Stimulated activated naive B cell treated with anti-CD40 and anti-IgM and Interleukin-4, amounts not matched to agents 10 μg/mL and 1 μg/mL and 100 μg/mL, for 72 hours (primary cell): ENCODE measurements around the gene TTC29.
A peak's percentile ranks its signal among the peaks of the same experiment; 100 is the strongest.

Experiments
- ATAC-seq, 2 donors: fragments of 150-1000 bp; cut with Tn5 transposase; replicated peaks; 2 replicates each; pipeline ENCODE4 v1.10.0; 2021; ENCODE audit warnings: moderate library complexity in 1 of 2
- DNase-seq: peaks from one replicate; pipeline ENCODE4 v3.0.0; 2021
- H3K27ac Mint-ChIP-seq: one replicate; pipeline ENCODE4 v1.8.0; 2022; ENCODE audit warnings: mild to moderate bottlenecking, mixed read lengths
- H3K27me3 Mint-ChIP-seq, 2 donors: one replicate each; pipeline ENCODE4 v1.8.0; 2022; ENCODE audit warnings: mixed read lengths in 2 of 2
- H3K36me3 Mint-ChIP-seq, 2 donors: one replicate each; pipeline ENCODE4 v1.8.0; 2022; ENCODE audit warnings: mixed read lengths in 2 of 2, mild to moderate bottlenecking in 1 of 2
- H3K4me1 Mint-ChIP-seq, 2 donors: one replicate each; pipeline ENCODE4 v1.8.0; 2022; ENCODE audit warnings: mixed read lengths in 2 of 2, mild to moderate bottlenecking in 1 of 2
- H3K4me3 Mint-ChIP-seq, 2 donors: one replicate each; pipeline ENCODE4 v1.8.0; 2022; ENCODE audit warnings: mild to moderate bottlenecking in 2 of 2, mixed read lengths in 2 of 2, moderate library complexity in 1 of 2
- H3K9me3 Mint-ChIP-seq, 2 donors: one replicate each; pipeline ENCODE4 v1.8.0; 2022; ENCODE audit warnings: mixed read lengths in 2 of 2, mild to moderate bottlenecking in 1 of 2

TTC29 gene

GRCh38 chr4:146932116-146932515 is 13.5 kb downstream of the TTC29 start:
- no peak for DNase-seq
- Mint-ChIP-seq H3K9me3 (peaks cover 0 to 1% of the 10 kb centered on the region in 2 donors), H3K36me3 (no peaks in the 10 kb centered on the region), H3K27ac (no peak overlapping the region), H3K4me1 (no peaks in the 10 kb centered on the region), H3K27me3 (peaks cover 8 to 17% of the 10 kb centered on the region in 2 donors), H3K4me3 (no peak overlapping the region)
- no peak for ATAC-seq

- DNase-seq: no peak
- no peak for ATAC-seq
- Mint-ChIP-seq H3K9me3 (peaks cover 0 to 1% of the 10 kb centered on the region in 2 donors), H3K4me3 (no peak overlapping the region), H3K4me1 (no peaks in the 10 kb centered on the region), H3K27ac (no peak overlapping the region), H3K36me3 (no peaks in the 10 kb centered on the region), H3K27me3 (peaks cover 8 to 17% of the 10 kb centered on the region in 2 donors)
Measured at GRCh38 chr4:146930673-146931072, 15.0 kb downstream of the TTC29 start.

GRCh38 chr4:146927695-146928094 is 18.0 kb downstream of the TTC29 start:
- H3K4me1 Mint-ChIP-seq: no peaks in the 10 kb centered on the region
- no peaks in the 10 kb centered on the region for H3K36me3 Mint-ChIP-seq
- peaks cover 0 to 5% of the 10 kb centered on the region in 2 donors for H3K27me3 Mint-ChIP-seq
- no peaks in the 10 kb centered on the region for H3K9me3 Mint-ChIP-seq
- DNase-seq (no peak), ATAC-seq (no peak)
- no peak overlapping the region for H3K4me3 Mint-ChIP-seq
- no peak overlapping the region for H3K27ac Mint-ChIP-seq

- no peaks in the 10 kb centered on the region for H3K4me1 Mint-ChIP-seq
- no peak overlapping the region for H3K27ac Mint-ChIP-seq
- H3K36me3 Mint-ChIP-seq: no peaks in the 10 kb centered on the region
- ATAC-seq: peak in 1 of 2 donors; percentile 38
- DNase-seq: no peak
- H3K27me3 Mint-ChIP-seq: peaks cover 0 to 12% of the 10 kb centered on the region in 2 donors
- H3K4me3 Mint-ChIP-seq: no peak overlapping the region
- H3K9me3 Mint-ChIP-seq: no peaks in the 10 kb centered on the region
Measured at GRCh38 chr4:146916479-146917076, 29.1 kb downstream of the TTC29 start.

GRCh38 chr4:146915132-146915531 is 30.5 kb downstream of the TTC29 start:
- no peaks in the 10 kb centered on the region for H3K9me3 Mint-ChIP-seq
- no peak overlapping the region for H3K4me3 Mint-ChIP-seq
- no peak for ATAC-seq
- no peak for DNase-seq
- no peaks in the 10 kb centered on the region for H3K36me3 Mint-ChIP-seq
- H3K27me3 Mint-ChIP-seq: peaks cover 9 to 18% of the 10 kb centered on the region in 2 donors
- H3K4me1 Mint-ChIP-seq: no peaks in the 10 kb centered on the region
- no peak overlapping the region for H3K27ac Mint-ChIP-seq

GRCh38 chr4:146900295-146900694 is 45.4 kb downstream of the TTC29 start:
- no peak overlapping the region for H3K27ac Mint-ChIP-seq
- ATAC-seq (no peak), DNase-seq (no peak)
- no peak overlapping the region for H3K4me3 Mint-ChIP-seq
- no peaks in the 10 kb centered on the region for H3K4me1 Mint-ChIP-seq
- peaks cover 15% of the 10 kb centered on the region in 2 donors for H3K27me3 Mint-ChIP-seq
- H3K9me3 Mint-ChIP-seq: no peaks in the 10 kb centered on the region
- H3K36me3 Mint-ChIP-seq: no peaks in the 10 kb centered on the region

GRCh38 chr4:146890301-146890700 is 55.4 kb downstream of the TTC29 start:
- H3K4me1 Mint-ChIP-seq: no peaks in the 10 kb centered on the region
- peaks cover 2 to 3% of the 10 kb centered on the region in 2 donors for H3K9me3 Mint-ChIP-seq
- H3K36me3 Mint-ChIP-seq: no peaks in the 10 kb centered on the region
- DNase-seq: no peak
- H3K27me3 Mint-ChIP-seq: peaks cover 0 to 6% of the 10 kb centered on the region in 2 donors
- no peak overlapping the region for H3K4me3 Mint-ChIP-seq
- no peak for ATAC-seq
- H3K27ac Mint-ChIP-seq: no peak overlapping the region

- no peak for ATAC-seq
- H3K9me3 Mint-ChIP-seq: peaks cover 0 to 3% of the 10 kb centered on the region in 2 donors
Measured at GRCh38 chr4:146883070-146883469, 62.6 kb downstream of the TTC29 start.

GRCh38 chr4:146857298-146857697 is 88.4 kb downstream of the TTC29 start:
- no peaks in the 10 kb centered on the region for H3K4me1 Mint-ChIP-seq
- no peak overlapping the region for H3K27ac Mint-ChIP-seq
- H3K9me3 Mint-ChIP-seq: no peaks in the 10 kb centered on the region
- ATAC-seq (no peak), DNase-seq (no peak)
- peaks cover 0 to 3% of the 10 kb centered on the region in 2 donors for H3K27me3 Mint-ChIP-seq
- no peak overlapping the region for H3K4me3 Mint-ChIP-seq
- H3K36me3 Mint-ChIP-seq: no peaks in the 10 kb centered on the region

More at GRCh38 chr4:146883070-146883469, 62.6 kb downstream of the TTC29 start:
- Mint-ChIP-seq H3K4me3 (no peak overlapping the region), H3K36me3 (no peaks in the 10 kb centered on the region), H3K4me1 (no peaks in the 10 kb centered on the region), H3K27me3 (no peaks in the 10 kb centered on the region), H3K27ac (no peak overlapping the region)
- no peak for DNase-seq

GRCh38 chr4:146855761-146856160 is 89.9 kb downstream of the TTC29 start:
- no peak for ATAC-seq
- H3K9me3 Mint-ChIP-seq: no peaks in the 10 kb centered on the region
- H3K4me3 Mint-ChIP-seq: no peak overlapping the region

GRCh38 chr4:146852360-146852759 is 93.3 kb downstream of the TTC29 start:
- H3K36me3 Mint-ChIP-seq: no peaks in the 10 kb centered on the region
- ATAC-seq: no peak

More at GRCh38 chr4:146855761-146856160, 89.9 kb downstream of the TTC29 start:
- no peak for DNase-seq
- Mint-ChIP-seq H3K36me3 (no peaks in the 10 kb centered on the region), H3K27ac (no peak overlapping the region), H3K27me3 (peaks cover 0 to 3% of the 10 kb centered on the region in 2 donors), H3K4me1 (no peaks in the 10 kb centered on the region)

GRCh38 chr4:146847345-146847744 is 98.3 kb downstream of the TTC29 start:
- no peak for ATAC-seq
- Mint-ChIP-seq H3K27ac (no peak overlapping the region), H3K4me3 (no peak overlapping the region), H3K27me3 (peaks cover 0 to 4% of the 10 kb centered on the region in 2 donors), H3K36me3 (no peaks in the 10 kb centered on the region), H3K9me3 (no peaks in the 10 kb centered on the region), H3K4me1 (no peaks in the 10 kb centered on the region)
- no peak for DNase-seq

More at GRCh38 chr4:146852360-146852759, 93.3 kb downstream of the TTC29 start:
- H3K27me3 Mint-ChIP-seq: peaks cover 3 to 4% of the 10 kb centered on the region in 2 donors
- H3K27ac Mint-ChIP-seq: no peak overlapping the region
- no peaks in the 10 kb centered on the region for H3K4me1 Mint-ChIP-seq
- no peaks in the 10 kb centered on the region for H3K9me3 Mint-ChIP-seq
- no peak overlapping the region for H3K4me3 Mint-ChIP-seq
- no peak for DNase-seq

- Mint-ChIP-seq H3K27ac (no peak overlapping the region), H3K9me3 (no peaks in the 10 kb centered on the region), H3K4me1 (no peaks in the 10 kb centered on the region), H3K27me3 (peaks cover 0 to 4% of the 10 kb centered on the region in 2 donors), H3K4me3 (no peak overlapping the region), H3K36me3 (no peaks in the 10 kb centered on the region)
- no peak for DNase-seq
- no peak for ATAC-seq
Measured at GRCh38 chr4:146846882-146847281, 98.8 kb downstream of the TTC29 start.

GRCh38 chr4:146844761-146845160 is 100.9 kb downstream of the TTC29 start:
- no peaks in the 10 kb centered on the region for H3K4me1 Mint-ChIP-seq
- no peak for ATAC-seq
- H3K27me3 Mint-ChIP-seq: peaks cover 0 to 3% of the 10 kb centered on the region in 2 donors
- no peak overlapping the region for H3K4me3 Mint-ChIP-seq
- H3K36me3 Mint-ChIP-seq: no peaks in the 10 kb centered on the region
- no peak for DNase-seq
- no peak overlapping the region for H3K27ac Mint-ChIP-seq
- H3K9me3 Mint-ChIP-seq: no peaks in the 10 kb centered on the region

- no peaks in the 10 kb centered on the region for H3K27me3 Mint-ChIP-seq
- H3K9me3 Mint-ChIP-seq: no peaks in the 10 kb centered on the region
- H3K36me3 Mint-ChIP-seq: no peaks in the 10 kb centered on the region
- H3K27ac Mint-ChIP-seq: no peak overlapping the region
- ATAC-seq (no peak), DNase-seq (no peak)
- no peak overlapping the region for H3K4me3 Mint-ChIP-seq
- no peaks in the 10 kb centered on the region for H3K4me1 Mint-ChIP-seq
Measured at GRCh38 chr4:146842876-146843275, 102.8 kb downstream of the TTC29 start.
